ENCODE measurements around the gene RND2. TPM values are rescaled to one million over a fixed set of nuclear protein-coding genes. Genes with fewer than 3 reads are reported as not detected.

The RND2 gene
- total and polyA plus RNA-seq, 9 of the 15 experiments (the other 6 are each of a cell fraction or from before 2014, with no cell fraction given), result 0.15 to 1.9 (median 0.98) TPM

DNA sequence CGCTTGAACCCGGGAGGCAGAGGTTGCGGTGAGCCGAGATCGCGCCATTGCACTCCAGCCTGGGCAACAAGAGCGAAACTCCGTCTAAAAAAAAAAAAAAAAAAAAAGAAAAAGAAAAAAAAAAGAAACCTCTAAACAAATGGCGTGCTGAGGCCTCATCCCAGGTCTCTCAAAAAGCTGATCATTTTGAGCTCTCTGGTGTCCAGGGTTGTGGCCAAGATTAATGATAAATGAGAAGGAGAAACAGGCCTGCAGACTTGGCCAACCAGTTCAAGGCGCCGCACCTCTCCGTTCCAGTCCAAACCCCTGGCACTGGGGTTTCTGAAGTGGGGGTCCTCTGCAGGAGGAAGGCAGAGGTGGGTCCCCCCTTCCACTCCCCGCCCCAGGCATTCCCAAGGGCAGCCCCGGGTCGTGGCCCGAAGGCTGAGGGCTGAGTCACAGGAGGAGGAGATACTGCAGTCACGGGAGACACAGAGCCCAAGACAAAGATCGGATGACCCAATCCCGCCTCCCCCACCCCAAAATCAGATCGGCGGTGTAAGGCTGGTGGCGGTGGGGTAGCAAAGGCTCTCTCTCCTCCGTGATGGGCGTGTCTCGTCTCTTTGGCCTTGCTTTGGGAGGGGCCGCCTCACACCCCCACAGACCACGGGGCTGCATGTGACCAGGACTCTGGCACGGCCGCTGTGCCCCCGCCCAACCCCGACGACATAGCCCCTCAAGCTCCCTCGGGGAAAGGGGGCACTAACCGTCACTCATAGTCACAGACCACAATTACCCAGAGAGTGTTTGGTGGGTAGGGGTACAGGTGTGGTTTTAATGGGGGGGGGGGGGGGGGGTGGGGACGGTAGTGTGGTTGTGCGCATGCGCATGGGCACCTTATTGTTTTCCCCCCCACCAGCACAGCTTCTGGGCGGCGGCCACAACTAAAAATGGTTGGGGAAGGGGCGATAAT lies 4.0 kb upstream of the RND2 start (continued):
- TF ChIP-seq, protein P1, sequence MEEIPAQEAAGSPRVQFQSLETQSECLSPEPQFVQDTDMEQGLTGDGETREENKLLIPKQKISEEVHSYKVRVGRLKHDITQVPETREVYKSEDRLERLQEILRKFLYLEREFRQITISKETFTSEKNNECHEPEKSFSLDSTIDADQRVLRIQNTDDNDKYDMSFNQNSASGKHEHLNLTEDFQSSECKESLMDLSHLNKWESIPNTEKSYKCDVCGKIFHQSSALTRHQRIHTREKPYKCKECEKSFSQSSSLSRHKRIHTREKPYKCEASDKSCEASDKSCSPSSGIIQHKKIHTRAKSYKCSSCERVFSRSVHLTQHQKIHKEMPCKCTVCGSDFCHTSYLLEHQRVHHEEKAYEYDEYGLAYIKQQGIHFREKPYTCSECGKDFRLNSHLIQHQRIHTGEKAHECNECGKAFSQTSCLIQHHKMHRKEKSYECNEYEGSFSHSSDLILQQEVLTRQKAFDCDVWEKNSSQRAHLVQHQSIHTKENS (CRISPR knock-in tag; IDR thresholded peaks at IDR 0.05), result no peak
- TF ChIP-seq, protein P2, sequence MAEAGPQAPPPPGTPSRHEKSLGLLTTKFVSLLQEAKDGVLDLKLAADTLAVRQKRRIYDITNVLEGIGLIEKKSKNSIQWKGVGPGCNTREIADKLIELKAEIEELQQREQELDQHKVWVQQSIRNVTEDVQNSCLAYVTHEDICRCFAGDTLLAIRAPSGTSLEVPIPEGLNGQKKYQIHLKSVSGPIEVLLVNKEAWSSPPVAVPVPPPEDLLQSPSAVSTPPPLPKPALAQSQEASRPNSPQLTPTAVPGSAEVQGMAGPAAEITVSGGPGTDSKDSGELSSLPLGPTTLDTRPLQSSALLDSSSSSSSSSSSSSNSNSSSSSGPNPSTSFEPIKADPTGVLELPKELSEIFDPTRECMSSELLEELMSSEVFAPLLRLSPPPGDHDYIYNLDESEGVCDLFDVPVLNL (CRISPR knock-in tag; IDR thresholded peaks at IDR 0.05; ENCODE audit: low read depth), result no peak
- TF ChIP-seq, protein P3, sequence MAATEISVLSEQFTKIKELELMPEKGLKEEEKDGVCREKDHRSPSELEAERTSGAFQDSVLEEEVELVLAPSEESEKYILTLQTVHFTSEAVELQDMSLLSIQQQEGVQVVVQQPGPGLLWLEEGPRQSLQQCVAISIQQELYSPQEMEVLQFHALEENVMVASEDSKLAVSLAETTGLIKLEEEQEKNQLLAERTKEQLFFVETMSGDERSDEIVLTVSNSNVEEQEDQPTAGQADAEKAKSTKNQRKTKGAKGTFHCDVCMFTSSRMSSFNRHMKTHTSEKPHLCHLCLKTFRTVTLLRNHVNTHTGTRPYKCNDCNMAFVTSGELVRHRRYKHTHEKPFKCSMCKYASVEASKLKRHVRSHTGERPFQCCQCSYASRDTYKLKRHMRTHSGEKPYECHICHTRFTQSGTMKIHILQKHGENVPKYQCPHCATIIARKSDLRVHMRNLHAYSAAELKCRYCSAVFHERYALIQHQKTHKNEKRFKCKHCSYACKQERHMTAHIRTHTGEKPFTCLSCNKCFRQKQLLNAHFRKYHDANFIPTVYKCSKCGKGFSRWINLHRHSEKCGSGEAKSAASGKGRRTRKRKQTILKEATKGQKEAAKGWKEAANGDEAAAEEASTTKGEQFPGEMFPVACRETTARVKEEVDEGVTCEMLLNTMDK (IDR thresholded peaks at IDR 0.05; ENCODE audit: borderline replicate concordance, insufficient read depth, low read depth, low read length, poor library complexity, severe bottlenecking), result no peak
- TF ChIP-seq TBL1XR1 (IDR thresholded peaks at IDR 0.05; ENCODE audit: low read length in 2 of 2), result peak in 1 of 2 experiments; percentile 86; a peak in 2 of 4 replicates
- no peak for TF ChIP-seq PYGO2 (tag; IDR thresholded peaks at IDR 0.05)
- TF ChIP-seq NR2F6 (CRISPR knock-in tag; IDR thresholded peaks at IDR 0.05), result no peak
- no peak for TF ChIP-seq ZNF79 (CRISPR knock-in tag; IDR thresholded peaks at IDR 0.05; ENCODE audit: low read depth)
- TF ChIP-seq, protein P4, sequence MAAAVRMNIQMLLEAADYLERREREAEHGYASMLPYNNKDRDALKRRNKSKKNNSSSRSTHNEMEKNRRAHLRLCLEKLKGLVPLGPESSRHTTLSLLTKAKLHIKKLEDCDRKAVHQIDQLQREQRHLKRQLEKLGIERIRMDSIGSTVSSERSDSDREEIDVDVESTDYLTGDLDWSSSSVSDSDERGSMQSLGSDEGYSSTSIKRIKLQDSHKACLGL (CRISPR knock-in tag; IDR thresholded peaks at IDR 0.05; ENCODE audit: borderline replicate concordance, poor library complexity, severe bottlenecking), result no peak
- no peak for TF ChIP-seq CAMTA2 (CRISPR knock-in tag; conservative IDR thresholded peaks at IDR 0.05)
- TF ChIP-seq ZNF354B (CRISPR knock-in tag; IDR thresholded peaks at IDR 0.05), result no peak
- TF ChIP-seq NR2C2 (CRISPR knock-in tag; IDR thresholded peaks at IDR 0.05), result peak; percentile 59; the same call in 1 of the 2 replicates
- TF ChIP-seq NR2C2 (tag; IDR thresholded peaks at IDR 0.05), result peak; percentile 64; the same call in 1 of the 2 replicates
- TF ChIP-seq MCM3 (IDR thresholded peaks at IDR 0.05), result no peak
- TF ChIP-seq, protein P5, sequence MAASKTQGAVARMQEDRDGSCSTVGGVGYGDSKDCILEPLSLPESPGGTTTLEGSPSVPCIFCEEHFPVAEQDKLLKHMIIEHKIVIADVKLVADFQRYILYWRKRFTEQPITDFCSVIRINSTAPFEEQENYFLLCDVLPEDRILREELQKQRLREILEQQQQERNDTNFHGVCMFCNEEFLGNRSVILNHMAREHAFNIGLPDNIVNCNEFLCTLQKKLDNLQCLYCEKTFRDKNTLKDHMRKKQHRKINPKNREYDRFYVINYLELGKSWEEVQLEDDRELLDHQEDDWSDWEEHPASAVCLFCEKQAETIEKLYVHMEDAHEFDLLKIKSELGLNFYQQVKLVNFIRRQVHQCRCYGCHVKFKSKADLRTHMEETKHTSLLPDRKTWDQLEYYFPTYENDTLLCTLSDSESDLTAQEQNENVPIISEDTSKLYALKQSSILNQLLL (CRISPR knock-in tag; IDR thresholded peaks at IDR 0.05; ENCODE audit: borderline replicate concordance), result no peak
- no peak for TF ChIP-seq ZNF253 (CRISPR knock-in tag; conservative IDR thresholded peaks at IDR 0.05)
- no peak for TF ChIP-seq ZNF197 (CRISPR knock-in tag; IDR thresholded peaks at IDR 0.05; ENCODE audit: low read depth)
- peak; percentile 94 for TF ChIP-seq FOSL1 (tag; conservative IDR thresholded peaks at IDR 0.05)
- no peak for TF ChIP-seq DNMT1 (IDR thresholded peaks at IDR 0.05)
- TF ChIP-seq FOS (IDR thresholded peaks at IDR 0.05; ENCODE audit: extremely low read depth, insufficient read length), result peak; percentile 10
- no peak for TF ChIP-seq MCM7 (IDR thresholded peaks at IDR 0.05)
- TF ChIP-seq, protein P6, sequence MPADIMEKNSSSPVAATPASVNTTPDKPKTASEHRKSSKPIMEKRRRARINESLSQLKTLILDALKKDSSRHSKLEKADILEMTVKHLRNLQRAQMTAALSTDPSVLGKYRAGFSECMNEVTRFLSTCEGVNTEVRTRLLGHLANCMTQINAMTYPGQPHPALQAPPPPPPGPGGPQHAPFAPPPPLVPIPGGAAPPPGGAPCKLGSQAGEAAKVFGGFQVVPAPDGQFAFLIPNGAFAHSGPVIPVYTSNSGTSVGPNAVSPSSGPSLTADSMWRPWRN (IDR thresholded peaks at IDR 0.05; ENCODE audit: low read depth), result peak; percentile 70; the same call in 1 of the 2 replicates

Data from K562 (cell line).